ENCODE data around the gene HSPB6.

Gene HSPB6

DNA sequence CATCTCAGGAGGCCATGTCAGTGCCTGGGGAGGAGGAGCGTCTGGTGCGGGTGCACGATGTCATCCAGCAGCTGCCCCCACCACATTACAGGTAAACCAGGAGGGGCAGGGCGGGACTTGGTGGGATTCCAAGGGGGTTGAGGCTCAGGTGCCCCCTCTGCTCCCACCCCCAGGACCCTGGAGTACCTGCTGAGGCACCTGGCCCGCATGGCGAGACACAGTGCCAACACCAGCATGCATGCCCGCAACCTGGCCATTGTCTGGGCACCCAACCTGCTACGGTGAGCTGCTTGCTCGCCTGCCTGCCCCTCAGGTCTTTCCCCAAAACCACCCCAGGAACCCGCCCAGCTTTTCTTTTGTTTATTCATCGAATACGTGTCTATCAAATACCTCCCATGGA is 25.8 kb upstream of the HSPB6 start:
- H3K27me3 ChIP-seq (ENCODE audit: insufficient read depth, poor library complexity, severe bottlenecking) = no peaks in the 10 kb centered on the region
- no peak for DNase-seq (ENCODE audit: low read depth in 1 of 2, low spot score in 1 of 2)
- H3K27ac ChIP-seq (replicated peaks) = no peak overlapping the region
- TF ChIP-seq SPI1 (IDR thresholded peaks at IDR 0.05; ENCODE audit: borderline replicate concordance, low read depth) (no peak), POLR2AphosphoS5 (IDR thresholded peaks at IDR 0.05; ENCODE audit: low read depth) (no peak), GABPA (IDR thresholded peaks at IDR 0.05; ENCODE audit: low read depth) (no peak)
- TF ChIP-seq, protein P1, sequence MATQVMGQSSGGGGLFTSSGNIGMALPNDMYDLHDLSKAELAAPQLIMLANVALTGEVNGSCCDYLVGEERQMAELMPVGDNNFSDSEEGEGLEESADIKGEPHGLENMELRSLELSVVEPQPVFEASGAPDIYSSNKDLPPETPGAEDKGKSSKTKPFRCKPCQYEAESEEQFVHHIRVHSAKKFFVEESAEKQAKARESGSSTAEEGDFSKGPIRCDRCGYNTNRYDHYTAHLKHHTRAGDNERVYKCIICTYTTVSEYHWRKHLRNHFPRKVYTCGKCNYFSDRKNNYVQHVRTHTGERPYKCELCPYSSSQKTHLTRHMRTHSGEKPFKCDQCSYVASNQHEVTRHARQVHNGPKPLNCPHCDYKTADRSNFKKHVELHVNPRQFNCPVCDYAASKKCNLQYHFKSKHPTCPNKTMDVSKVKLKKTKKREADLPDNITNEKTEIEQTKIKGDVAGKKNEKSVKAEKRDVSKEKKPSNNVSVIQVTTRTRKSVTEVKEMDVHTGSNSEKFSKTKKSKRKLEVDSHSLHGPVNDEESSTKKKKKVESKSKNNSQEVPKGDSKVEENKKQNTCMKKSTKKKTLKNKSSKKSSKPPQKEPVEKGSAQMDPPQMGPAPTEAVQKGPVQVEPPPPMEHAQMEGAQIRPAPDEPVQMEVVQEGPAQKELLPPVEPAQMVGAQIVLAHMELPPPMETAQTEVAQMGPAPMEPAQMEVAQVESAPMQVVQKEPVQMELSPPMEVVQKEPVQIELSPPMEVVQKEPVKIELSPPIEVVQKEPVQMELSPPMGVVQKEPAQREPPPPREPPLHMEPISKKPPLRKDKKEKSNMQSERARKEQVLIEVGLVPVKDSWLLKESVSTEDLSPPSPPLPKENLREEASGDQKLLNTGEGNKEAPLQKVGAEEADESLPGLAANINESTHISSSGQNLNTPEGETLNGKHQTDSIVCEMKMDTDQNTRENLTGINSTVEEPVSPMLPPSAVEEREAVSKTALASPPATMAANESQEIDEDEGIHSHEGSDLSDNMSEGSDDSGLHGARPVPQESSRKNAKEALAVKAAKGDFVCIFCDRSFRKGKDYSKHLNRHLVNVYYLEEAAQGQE (IDR thresholded peaks at IDR 0.05; ENCODE audit: insufficient replicate concordance, low read depth) = no peak
- TF ChIP-seq, protein P2, sequence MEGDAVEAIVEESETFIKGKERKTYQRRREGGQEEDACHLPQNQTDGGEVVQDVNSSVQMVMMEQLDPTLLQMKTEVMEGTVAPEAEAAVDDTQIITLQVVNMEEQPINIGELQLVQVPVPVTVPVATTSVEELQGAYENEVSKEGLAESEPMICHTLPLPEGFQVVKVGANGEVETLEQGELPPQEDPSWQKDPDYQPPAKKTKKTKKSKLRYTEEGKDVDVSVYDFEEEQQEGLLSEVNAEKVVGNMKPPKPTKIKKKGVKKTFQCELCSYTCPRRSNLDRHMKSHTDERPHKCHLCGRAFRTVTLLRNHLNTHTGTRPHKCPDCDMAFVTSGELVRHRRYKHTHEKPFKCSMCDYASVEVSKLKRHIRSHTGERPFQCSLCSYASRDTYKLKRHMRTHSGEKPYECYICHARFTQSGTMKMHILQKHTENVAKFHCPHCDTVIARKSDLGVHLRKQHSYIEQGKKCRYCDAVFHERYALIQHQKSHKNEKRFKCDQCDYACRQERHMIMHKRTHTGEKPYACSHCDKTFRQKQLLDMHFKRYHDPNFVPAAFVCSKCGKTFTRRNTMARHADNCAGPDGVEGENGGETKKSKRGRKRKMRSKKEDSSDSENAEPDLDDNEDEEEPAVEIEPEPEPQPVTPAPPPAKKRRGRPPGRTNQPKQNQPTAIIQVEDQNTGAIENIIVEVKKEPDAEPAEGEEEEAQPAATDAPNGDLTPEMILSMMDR (IDR thresholded peaks at IDR 0.05; ENCODE audit: insufficient read depth, low read length) = no peak
- no peak overlapping the region for H3K4me3 ChIP-seq (replicated peaks; ENCODE audit: insufficient read depth, low read length)

DNA sequence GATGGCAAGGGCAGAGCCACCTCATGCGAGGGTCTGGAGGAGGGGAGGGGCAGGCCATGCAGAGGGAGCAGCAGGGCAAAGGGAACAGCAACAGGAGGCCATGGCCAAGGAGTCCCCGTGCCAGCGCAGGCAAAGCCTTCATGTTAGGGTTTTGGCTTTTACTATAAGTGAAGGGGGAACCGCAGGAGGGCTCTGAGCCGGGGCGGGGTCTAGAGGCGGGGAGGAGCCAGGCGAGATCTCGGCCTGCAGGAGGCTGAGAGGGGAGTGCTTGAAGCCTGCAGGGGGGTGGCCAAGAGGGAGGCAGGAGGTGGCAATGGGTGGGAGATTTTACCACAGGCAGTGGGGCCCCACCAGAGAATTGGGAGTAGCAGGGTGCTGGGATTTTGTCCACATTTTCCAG is 24.8 kb upstream of the HSPB6 start:
- no peak for DNase-seq (ENCODE audit: low read depth in 1 of 2, low spot score in 1 of 2)
- TF ChIP-seq GABPA (IDR thresholded peaks at IDR 0.05; ENCODE audit: low read depth) = no peak
- TF ChIP-seq POLR2AphosphoS5 (IDR thresholded peaks at IDR 0.05; ENCODE audit: low read depth) = no peak
- no peak for TF ChIP-seq SPI1 (IDR thresholded peaks at IDR 0.05; ENCODE audit: borderline replicate concordance, low read depth)
- TF ChIP-seq, protein P2 (IDR thresholded peaks at IDR 0.05; ENCODE audit: insufficient read depth, low read length) = no peak
- TF ChIP-seq, protein P1 (IDR thresholded peaks at IDR 0.05; ENCODE audit: insufficient replicate concordance, low read depth) = no peak
- Histone ChIP-seq H3K4me3 (replicated peaks; ENCODE audit: insufficient read depth, low read length) (no peak overlapping the region), H3K27ac (replicated peaks) (no peak overlapping the region), H3K27me3 (ENCODE audit: insufficient read depth, poor library complexity, severe bottlenecking) (no peaks in the 10 kb centered on the region)

DNA sequence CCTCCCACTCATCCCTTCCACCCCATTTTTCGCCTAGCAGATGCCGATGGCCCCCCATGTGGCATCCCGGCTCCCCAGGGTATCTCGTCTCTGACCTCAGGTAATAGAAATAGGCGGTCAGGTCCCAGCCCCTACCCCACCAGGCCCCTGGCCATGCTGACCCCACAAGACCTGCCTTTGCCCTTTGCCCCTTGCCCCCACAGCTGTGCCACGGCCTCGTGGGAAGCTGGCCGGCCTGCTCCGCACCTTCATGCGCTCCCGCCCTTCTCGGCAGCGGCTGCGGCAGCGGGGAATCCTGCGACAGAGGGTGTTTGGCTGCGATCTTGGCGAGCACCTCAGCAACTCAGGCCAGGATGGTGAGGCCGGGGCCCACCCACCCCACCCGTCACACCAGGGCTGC is 23.9 kb upstream of the HSPB6 start:
- DNase-seq (ENCODE audit: low read depth in 1 of 2, low spot score in 1 of 2) = no peak
- TF ChIP-seq, protein P2 (IDR thresholded peaks at IDR 0.05; ENCODE audit: insufficient read depth, low read length) = no peak
- no peak for TF ChIP-seq POLR2AphosphoS5 (IDR thresholded peaks at IDR 0.05; ENCODE audit: low read depth)
- TF ChIP-seq SPI1 (IDR thresholded peaks at IDR 0.05; ENCODE audit: borderline replicate concordance, low read depth) = no peak
- TF ChIP-seq GABPA (IDR thresholded peaks at IDR 0.05; ENCODE audit: low read depth) = no peak
- TF ChIP-seq, protein P1 (IDR thresholded peaks at IDR 0.05; ENCODE audit: insufficient replicate concordance, low read depth) = no peak
- H3K4me3 ChIP-seq (replicated peaks; ENCODE audit: insufficient read depth, low read length) = no peak overlapping the region
- no peaks in the 10 kb centered on the region for H3K27me3 ChIP-seq (ENCODE audit: insufficient read depth, poor library complexity, severe bottlenecking)
- no peak overlapping the region for H3K27ac ChIP-seq (replicated peaks)

Measured in HL-60 (cell line).